ENCODE data around the gene SLC35B2. TPM values are rescaled to one million over a fixed set of nuclear protein-coding genes. Genes with fewer than 3 reads are reported as not detected.
A peak's percentile ranks its signal among the peaks of the same experiment; 100 is the strongest.

The SLC35B2 gene
- total and polyA plus RNA-seq, 9 of the 15 experiments (the other 6 are each of a cell fraction or from before 2014, with no cell fraction given): 14.5 to 59.1 (median 47.1) TPM

- TF ChIP-seq E2F8 (IDR thresholded peaks at IDR 0.05; ENCODE audit: low read depth, partially characterized antibody) (peak; percentile 47), THRA (IDR thresholded peaks at IDR 0.05) (no peak), CC2D1A (IDR thresholded peaks at IDR 0.05) (no peak), ZNF212 (CRISPR knock-in tag; IDR thresholded peaks at IDR 0.05) (no peak), HNRNPK (IDR thresholded peaks at IDR 0.05; ENCODE audit: low read depth, low read length, poor library complexity, severe bottlenecking) (no peak), MYNN (IDR thresholded peaks at IDR 0.05) (no peak), MYNN (CRISPR knock-in tag; IDR thresholded peaks at IDR 0.05) (no peak), ARHGAP35 (IDR thresholded peaks at IDR 0.05; ENCODE audit: partially characterized antibody) (no peak), SNIP1 (IDR thresholded peaks at IDR 0.05; ENCODE audit: low read depth) (no peak), ZNF12 (CRISPR knock-in tag; IDR thresholded peaks at IDR 0.05) (no peak), GTF2E2 (tag; IDR thresholded peaks at IDR 0.05) (no peak), KLF6 (CRISPR knock-in tag; IDR thresholded peaks at IDR 0.05; ENCODE audit: borderline replicate concordance) (no peak), ESRRB (CRISPR knock-in tag; IDR thresholded peaks at IDR 0.05; ENCODE audit: borderline replicate concordance) (no peak), HNRNPL (IDR thresholded peaks at IDR 0.05; ENCODE audit: low read depth, low read length) (no peak), ZBTB26 (CRISPR knock-in tag; IDR thresholded peaks at IDR 0.05) (no peak), ZNF431 (CRISPR knock-in tag; IDR thresholded peaks at IDR 0.05) (no peak), CBFA2T2 (conservative IDR thresholded peaks at IDR 0.05) (no peak; the same call in 1 of the 2 replicates), CBX5 (IDR thresholded peaks at IDR 0.05; ENCODE audit: borderline replicate concordance, low read depth) (no peak), HOMEZ (CRISPR knock-in tag; IDR thresholded peaks at IDR 0.05) (no peak), CHD2 (IDR thresholded peaks at IDR 0.05; ENCODE audit: low read depth, low read length) (0 out of 2 replicates have a peak, but pooled peaks have one; percentile 40), CSDE1 (IDR thresholded peaks at IDR 0.05) (no peak), ZNF384 (IDR thresholded peaks at IDR 0.05; ENCODE audit: low read depth, low read length) (no peak)
Measured at GRCh38 chr6:44255105-44255808, 2.1 kb downstream of the SLC35B2 start (continued).

All from K562 (cell line).